GM18951 (cell line): Measurements from ENCODE around the gene HMOX1.
"Not testable (repeated sequence)": the region's sequence is repeated elsewhere in the genome, so short reads cannot be mapped to it uniquely, and the experiment has no call there.

Experiments used
- POLR2A ChIP-seq: IDR thresholded peaks from 4 replicates; pipeline ENCODE4 v1.6.1; 2011; ENCODE audit warnings: mild to moderate bottlenecking; ENCODE audit not compliant: insufficient read length, insufficient read depth; ENCODE audit errors: extremely low read depth
- in situ Hi-C: fragments of 300-500 bp; cut with MboI; formaldehyde crosslinking; loops from one replicate; pipeline ENCODE4 v1.12.0; 2022; ENCODE audit warnings: low sequenced_read_pairs, mixed read lengths, inconsistent platforms; ENCODE audit not compliant: unreplicated experiment

The HMOX1 gene

GRCh38 chr22:35432228-35432905, 51.5 kb downstream of the HMOX1 start:
- in situ Hi-C loops: no loop called here

GRCh38 chr22:35434061-35434710, 53.3 kb downstream of the HMOX1 start:
- in situ Hi-C loops: no loop called here
- TF ChIP-seq POLR2A: no peak

More at GRCh38 chr22:35432228-35432905, 51.5 kb downstream of the HMOX1 start:
- TF ChIP-seq POLR2A: no peak

GRCh38 chr22:35435201-35435740, 54.4 kb downstream of the HMOX1 start:
- TF ChIP-seq POLR2A: no peak
- in situ Hi-C loops: no loop called here

- TF ChIP-seq POLR2A: no peak
These were observed 55.5 kb downstream of the HMOX1 start for GRCh38 chr22:35436421-35436820.

GRCh38 chr22:35437049-35437448, 56.2 kb downstream of the HMOX1 start:
- TF ChIP-seq POLR2A: no peak
- in situ Hi-C loops: no loop called here

More at GRCh38 chr22:35436421-35436820, 55.5 kb downstream of the HMOX1 start:
- in situ Hi-C loops: no loop called here

GRCh38 chr22:35438673-35439364, 57.9 kb downstream of the HMOX1 start:
- in situ Hi-C loops: not testable (repeated sequence)

GRCh38 chr22:35439365-35439717, 58.4 kb downstream of the HMOX1 start:
- in situ Hi-C loops: no loop called here

GRCh38 chr22:35440129-35440528, 59.2 kb downstream of the HMOX1 start:
- no peak for TF ChIP-seq POLR2A
- in situ Hi-C loops: no loop called here

More at GRCh38 chr22:35439365-35439717, 58.4 kb downstream of the HMOX1 start:
- TF ChIP-seq POLR2A: no peak

- in situ Hi-C loops: no loop called here
- no peak for TF ChIP-seq POLR2A
These were observed 60.7 kb downstream of the HMOX1 start for GRCh38 chr22:35441489-35442100.

GRCh38 chr22:35442471-35442870, 61.6 kb downstream of the HMOX1 start:
- TF ChIP-seq POLR2A: no peak
- in situ Hi-C loops: no loop called here

GRCh38 chr22:35443338-35443737, 62.4 kb downstream of the HMOX1 start:
- in situ Hi-C loops: no loop called here
- TF ChIP-seq POLR2A: no peak
